NCI-H2171 (cell line): Measurements from ENCODE around the gene PRKCB.
"Not testable (repeated sequence)": the region's sequence is repeated elsewhere in the genome, so short reads cannot be mapped to it uniquely, and the experiment has no call there.

Experiments
- DNase-seq: peaks from one replicate; lab custom pipeline; 2025; lab: John Stamatoyannopoulos, UW

Gene PRKCB

GRCh38 chr16:24094660-24095059 lies 258.9 kb downstream of the PRKCB start:
- no peak for DNase-seq

DNA sequence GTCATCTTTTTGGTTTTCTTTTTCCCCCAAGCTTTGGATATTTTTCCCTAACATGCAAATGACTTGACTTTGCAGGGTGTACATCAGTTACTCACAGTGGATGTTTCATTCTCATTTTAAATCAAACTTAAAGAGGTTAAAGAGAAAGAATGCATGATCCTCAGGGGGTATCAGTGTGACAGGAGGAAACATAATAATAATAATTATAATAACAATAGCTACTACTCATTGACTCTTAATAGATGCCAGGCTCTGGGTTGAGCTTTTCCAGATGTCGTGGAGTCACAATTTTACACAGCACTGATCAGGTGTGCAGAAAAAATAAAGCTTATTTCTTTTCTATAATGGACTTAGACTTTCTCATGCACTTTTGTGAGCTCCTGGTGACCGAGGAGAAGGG lies 263.1 kb downstream of the PRKCB start:
- DNase-seq = no peak

- no peak for DNase-seq
These were observed 265.6 kb downstream of the PRKCB start for GRCh38 chr16:24101431-24101830.

GRCh38 chr16:24102209-24102660 lies 266.5 kb downstream of the PRKCB start:
- no peak for DNase-seq

GRCh38 chr16:24105471-24105870 lies 269.7 kb downstream of the PRKCB start:
- DNase-seq = not testable (repeated sequence)

- DNase-seq = not testable (repeated sequence)
These were observed 272.3 kb downstream of the PRKCB start for GRCh38 chr16:24108090-24108489.

- DNase-seq = no peak
These were observed 276.0 kb downstream of the PRKCB start for GRCh38 chr16:24111724-24112302.

DNA sequence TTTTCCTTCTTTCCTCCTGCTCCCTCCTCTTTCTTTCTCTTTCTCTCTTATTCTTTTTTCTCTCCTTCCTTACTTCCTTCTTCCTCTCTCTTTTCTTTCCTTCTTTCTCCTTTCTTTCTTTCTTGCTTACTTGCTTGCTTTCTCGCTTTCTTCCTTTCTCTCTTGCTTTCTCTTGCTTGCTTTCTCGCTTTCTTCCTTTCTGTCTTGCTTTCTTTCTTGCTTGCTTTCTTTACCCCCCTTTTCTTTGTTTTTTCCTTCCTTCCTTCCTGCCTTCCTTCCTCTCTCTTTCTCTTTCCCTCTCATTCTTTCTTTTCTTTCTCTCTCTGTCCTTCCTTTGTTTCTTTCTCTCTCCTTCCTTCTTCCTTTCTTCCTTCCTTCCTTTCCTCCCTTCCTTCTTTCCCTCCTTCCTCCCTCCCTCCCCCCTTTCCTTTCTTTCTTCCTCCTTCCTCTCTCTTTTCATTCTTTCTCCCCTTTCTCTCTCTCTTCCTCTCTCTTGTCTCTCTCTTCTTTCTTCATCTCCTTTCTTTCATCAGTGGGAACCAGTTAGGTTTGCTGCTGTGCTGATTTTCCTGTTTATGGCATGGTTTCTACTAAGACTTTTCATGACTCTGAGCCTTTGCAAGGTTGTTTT lies 277.4 kb downstream of the PRKCB start:
- DNase-seq = no peak

DNA sequence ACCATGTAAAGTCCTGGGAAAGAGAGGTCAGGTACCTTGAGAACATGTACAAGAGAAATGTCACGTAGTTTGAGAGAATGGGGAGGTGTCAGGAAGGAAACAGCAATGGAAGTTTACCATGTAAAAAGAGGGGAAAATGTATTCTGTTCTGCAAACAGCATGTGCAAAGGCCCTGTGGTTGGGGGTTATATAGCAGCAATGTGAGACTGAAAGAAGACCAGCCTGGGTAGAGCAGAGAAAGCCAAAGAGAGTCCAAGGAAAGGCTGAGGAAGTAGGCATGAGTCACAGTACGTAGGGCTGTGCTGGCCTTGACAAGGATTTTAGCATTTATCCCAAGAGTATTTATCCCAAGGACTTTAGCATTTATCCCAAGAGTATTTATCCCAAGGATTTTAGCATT lies 279.1 kb downstream of the PRKCB start:
- DNase-seq = no peak

GRCh38 chr16:24116046-24116776 lies 280.4 kb downstream of the PRKCB start:
- DNase-seq = no peak

GRCh38 chr16:24116989-24117388 lies 281.2 kb downstream of the PRKCB start:
- DNase-seq = no peak

GRCh38 chr16:24117680-24118079 lies 281.9 kb downstream of the PRKCB start:
- DNase-seq = no peak

DNA sequence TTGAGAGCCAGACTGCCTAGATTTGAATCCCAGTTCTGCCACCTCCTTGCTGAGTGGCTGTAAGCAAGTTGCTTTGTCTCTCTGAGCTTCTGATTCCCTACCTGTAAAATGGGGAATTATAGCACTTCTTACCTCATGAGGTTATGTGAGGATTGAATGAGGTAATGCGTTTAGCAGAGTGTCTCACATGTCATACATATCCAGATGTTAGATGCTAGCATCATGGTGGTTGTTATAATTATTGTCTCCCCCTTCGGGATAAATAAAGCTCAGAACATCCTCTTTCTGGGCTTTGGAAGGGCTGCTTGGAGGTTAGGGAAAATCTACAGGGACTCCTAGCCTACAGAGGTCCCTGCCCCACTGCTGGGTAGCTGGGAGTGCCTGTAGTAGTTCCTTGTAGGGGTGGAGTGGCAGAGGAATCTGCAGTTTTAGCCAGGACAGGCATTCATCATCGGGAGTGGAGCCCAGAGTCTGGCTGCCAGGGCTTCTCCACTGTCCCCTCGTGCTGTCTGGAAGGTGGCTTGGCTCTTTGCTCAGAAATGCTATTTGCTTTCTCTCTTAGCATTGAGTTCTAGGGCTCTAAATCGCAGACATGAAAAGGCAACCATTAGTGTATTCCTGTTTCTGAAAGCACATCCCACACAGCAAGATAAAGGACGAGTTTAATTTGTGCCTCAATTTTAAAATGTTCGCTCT lies 282.5 kb downstream of the PRKCB start:
- no peak for DNase-seq

GRCh38 chr16:24119807-24120206 lies 284.0 kb downstream of the PRKCB start:
- no peak for DNase-seq

DNA sequence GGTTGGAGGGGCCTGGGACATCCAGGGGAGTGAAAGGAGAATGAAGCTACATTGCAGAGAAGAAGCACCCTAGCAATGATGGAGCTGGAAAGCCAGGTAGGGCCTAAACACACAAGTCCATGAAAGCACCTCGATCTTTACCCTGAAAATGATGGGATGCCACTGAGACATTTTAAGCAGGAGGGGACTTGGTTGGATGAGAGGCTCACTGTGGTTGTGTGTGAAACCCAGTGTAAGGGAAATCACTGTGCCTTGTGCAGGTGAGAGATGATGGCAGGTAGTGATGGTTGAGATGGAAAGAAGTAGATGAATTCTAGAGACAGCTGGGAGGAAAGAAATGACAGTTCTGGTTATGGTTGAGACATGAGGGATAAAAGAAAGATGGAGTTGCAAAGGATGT lies 287.5 kb downstream of the PRKCB start:
- no peak for DNase-seq

DNA sequence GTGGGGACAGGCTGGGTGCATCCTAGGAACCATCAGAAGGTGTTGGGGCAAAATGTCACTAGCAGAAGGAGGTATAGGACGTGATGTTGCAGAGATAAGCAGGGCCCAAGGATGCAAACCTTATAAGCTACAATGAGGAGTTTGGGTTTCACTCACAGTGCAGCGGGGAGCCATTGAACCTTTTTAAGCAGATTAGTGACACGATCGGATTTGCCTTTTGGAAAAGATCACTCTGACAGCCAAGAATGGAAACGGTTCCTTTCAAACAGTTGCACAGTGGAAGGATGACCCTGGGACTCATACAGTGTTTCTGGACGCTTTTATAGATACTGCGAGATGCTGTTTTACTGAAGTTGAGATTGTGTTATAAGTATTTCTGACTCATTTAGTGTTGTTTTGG lies 288.5 kb downstream of the PRKCB start:
- no peak for DNase-seq

DNA sequence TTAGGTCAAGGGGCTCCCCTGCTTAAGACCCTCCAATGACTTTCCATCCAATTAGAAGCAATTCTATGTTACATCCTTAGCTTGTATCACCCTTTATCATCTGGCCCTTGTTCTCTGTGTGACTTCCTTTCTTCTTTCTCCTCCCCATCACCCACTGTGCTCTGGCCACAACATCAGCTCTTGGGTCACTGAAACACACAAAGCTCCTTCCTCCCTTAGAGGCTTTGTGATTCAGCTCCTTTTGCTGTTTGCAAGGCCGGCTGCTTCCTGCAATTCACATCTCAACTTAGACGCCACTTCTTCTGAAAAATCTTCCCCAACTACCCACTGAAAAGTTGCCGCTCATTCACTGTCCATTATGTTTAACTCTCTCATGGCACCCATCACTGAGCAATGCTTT lies 289.4 kb downstream of the PRKCB start:
- no peak for DNase-seq

- no peak for DNase-seq
These were observed 293.7 kb downstream of the PRKCB start for GRCh38 chr16:24129412-24129918.

DNA sequence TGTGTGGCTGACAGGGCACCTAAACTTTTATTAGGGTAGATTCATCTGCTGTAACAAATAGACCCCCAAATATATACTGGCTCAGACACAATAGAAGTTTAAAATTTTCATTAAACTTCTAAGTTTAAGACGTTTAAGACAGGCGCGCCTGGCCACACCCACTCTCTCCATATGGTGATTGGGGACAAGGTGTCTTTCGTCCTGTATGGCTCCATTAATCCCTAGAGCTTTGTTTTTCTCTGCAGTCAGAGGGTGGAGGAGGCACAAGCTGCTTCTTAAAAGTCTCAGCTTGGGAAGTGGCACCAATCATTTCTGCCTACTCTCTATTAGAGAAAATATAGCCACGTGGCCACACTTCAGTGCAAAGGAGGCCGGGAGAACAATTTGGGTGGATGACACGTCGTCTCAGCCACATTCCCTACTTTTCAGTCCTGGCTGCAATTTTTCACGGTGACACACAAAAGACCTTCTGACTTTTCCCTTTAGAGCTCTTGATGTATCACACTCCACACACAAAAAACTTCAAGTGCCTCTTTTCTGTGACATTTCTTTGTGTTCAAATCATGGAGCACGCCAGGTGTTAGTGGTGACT lies 294.8 kb downstream of the PRKCB start:
- DNase-seq = no peak

DNA sequence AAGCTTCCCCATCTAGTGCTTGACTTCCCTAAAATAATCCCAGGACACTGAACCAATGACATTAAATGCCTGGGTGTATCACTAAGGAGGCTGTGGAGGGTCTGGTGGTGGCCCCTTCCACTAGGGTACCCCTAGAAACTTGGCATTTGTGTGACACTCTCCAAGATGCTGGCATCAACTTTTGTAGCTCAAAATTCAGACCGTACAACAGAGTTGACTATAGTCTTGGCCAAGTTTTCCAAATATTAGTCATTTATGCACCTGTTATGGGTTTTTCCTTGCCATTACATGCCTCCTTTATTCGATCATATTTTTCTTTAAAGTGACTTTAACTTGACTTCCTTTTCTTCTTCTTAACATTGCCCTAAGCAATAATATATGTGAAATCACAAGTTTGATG lies 295.5 kb downstream of the PRKCB start:
- DNase-seq = no peak

GRCh38 chr16:24132048-24132796 lies 296.4 kb downstream of the PRKCB start:
- DNase-seq = no peak

DNA sequence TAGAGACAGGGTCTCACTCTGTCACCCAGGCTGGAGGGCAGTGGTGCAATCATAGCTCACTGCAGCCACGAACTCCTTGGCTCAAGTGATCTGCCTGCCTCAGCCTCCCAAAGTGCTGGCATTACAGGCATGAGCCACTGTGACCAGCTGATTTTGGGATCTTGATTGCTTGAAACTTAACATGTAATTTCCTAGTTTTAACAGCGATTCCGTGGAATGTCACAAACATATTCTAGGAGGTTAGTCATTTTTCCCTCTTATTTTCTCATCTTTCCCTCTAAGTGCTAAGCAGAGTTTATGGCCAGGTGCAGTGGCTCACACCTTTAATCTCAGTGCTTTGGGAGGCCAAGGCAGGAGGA lies 297.0 kb downstream of the PRKCB start:
- no peak for DNase-seq
